IPS-20b (cell line): ENCODE measurements around the gene CTAGE9.

ENCODE experiments used
- H3K27ac ChIP-seq: one replicate; pipeline ENCODE4 v1.5.1; 2013; ENCODE audit warnings: low read length
- H3K27me3 ChIP-seq: 2 replicates; pipeline ENCODE4 v1.6.1; 2013; ENCODE audit warnings: mild to moderate bottlenecking, low read length, inconsistent platforms; ENCODE audit not compliant: insufficient read depth
- H3K36me3 ChIP-seq: 2 replicates; pipeline ENCODE4 v1.6.1; 2013; ENCODE audit warnings: low read depth, mild to moderate bottlenecking, inconsistent platforms, low read length, moderate library complexity; ENCODE audit not compliant: insufficient read depth
- H3K4me1 ChIP-seq: 2 replicates; pipeline ENCODE4 v1.6.1; 2013; ENCODE audit warnings: mild to moderate bottlenecking, control low read depth, inconsistent platforms, low read length, moderate library complexity; ENCODE audit not compliant: insufficient read depth
- H3K4me3 ChIP-seq: 2 replicates; pipeline ENCODE4 v1.5.1; 2013; ENCODE audit warnings: mild to moderate bottlenecking, low read length, inconsistent platforms
- H3K9ac ChIP-seq: 2 replicates; pipeline ENCODE4 v1.6.1; 2013; ENCODE audit warnings: low read depth, mild to moderate bottlenecking, inconsistent platforms, low read length, moderate library complexity
- H3K9me3 ChIP-seq: 2 replicates; pipeline ENCODE4 v1.6.1; 2013; ENCODE audit warnings: mild to moderate bottlenecking, low read depth, low read length, inconsistent platforms; ENCODE audit not compliant: insufficient read depth

Gene CTAGE9

GRCh38 chr6:131688286-131688685, 22.5 kb downstream of the CTAGE9 start:
- H3K36me3 ChIP-seq, result no peaks in the 10 kb centered on the region
- H3K4me1 ChIP-seq, result peaks cover 7% of the 10 kb centered on the region; the same call in 1 of the 2 replicates
- H3K9ac ChIP-seq, result no peak overlapping the region
- no peaks in the 10 kb centered on the region for H3K9me3 ChIP-seq
- no peaks in the 10 kb centered on the region for H3K27me3 ChIP-seq
- H3K27ac ChIP-seq, result no peak overlapping the region
- no peak overlapping the region for H3K4me3 ChIP-seq

- Histone ChIP-seq H3K4me1 (0 out of 2 replicates have a peak, but pooled peaks cover 4% of the 10 kb centered on the region), H3K27ac (no peak overlapping the region), H3K27me3 (no peaks in the 10 kb centered on the region), H3K4me3 (no peak overlapping the region), H3K9ac (no peak overlapping the region), H3K36me3 (no peaks in the 10 kb centered on the region), H3K9me3 (no peaks in the 10 kb centered on the region)
Measured at GRCh38 chr6:131687022-131687421, 23.8 kb downstream of the CTAGE9 start.

GRCh38 chr6:131685266-131685780, 25.5 kb downstream of the CTAGE9 start:
- Histone ChIP-seq H3K4me3 (no peak overlapping the region), H3K4me1 (0 out of 2 replicates have a peak, but pooled peaks cover 4% of the 10 kb centered on the region), H3K27ac (no peak overlapping the region), H3K9me3 (no peaks in the 10 kb centered on the region), H3K9ac (no peak overlapping the region), H3K36me3 (no peaks in the 10 kb centered on the region), H3K27me3 (no peaks in the 10 kb centered on the region)

GRCh38 chr6:131683479-131683878, 27.3 kb downstream of the CTAGE9 start:
- no peak overlapping the region for H3K27ac ChIP-seq

GRCh38 chr6:131682442-131682841, 28.4 kb downstream of the CTAGE9 start:
- H3K4me1 ChIP-seq, result peaks cover 4% of the 10 kb centered on the region; the same call in 1 of the 2 replicates
- no peaks in the 10 kb centered on the region for H3K27me3 ChIP-seq
- H3K27ac ChIP-seq, result no peak overlapping the region
- no peak overlapping the region for H3K4me3 ChIP-seq
- H3K9ac ChIP-seq, result no peak overlapping the region
- H3K9me3 ChIP-seq, result no peaks in the 10 kb centered on the region
- H3K36me3 ChIP-seq, result no peaks in the 10 kb centered on the region

More at GRCh38 chr6:131683479-131683878, 27.3 kb downstream of the CTAGE9 start:
- H3K9ac ChIP-seq, result no peak overlapping the region
- peaks cover 7% of the 10 kb centered on the region; the same call in 1 of the 2 replicates for H3K4me1 ChIP-seq
- no peaks in the 10 kb centered on the region for H3K9me3 ChIP-seq
- H3K36me3 ChIP-seq, result no peaks in the 10 kb centered on the region
- H3K27me3 ChIP-seq, result no peaks in the 10 kb centered on the region
- H3K4me3 ChIP-seq, result no peak overlapping the region

GRCh38 chr6:131681585-131681984, 29.2 kb downstream of the CTAGE9 start:
- H3K36me3 ChIP-seq, result no peaks in the 10 kb centered on the region
- no peaks in the 10 kb centered on the region for H3K27me3 ChIP-seq
- no peak overlapping the region for H3K4me3 ChIP-seq
- H3K9ac ChIP-seq, result no peak overlapping the region
- peaks cover 4% of the 10 kb centered on the region; the same call in 1 of the 2 replicates for H3K4me1 ChIP-seq
- no peak overlapping the region for H3K27ac ChIP-seq
- H3K9me3 ChIP-seq, result no peaks in the 10 kb centered on the region

- Histone ChIP-seq H3K9me3 (no peaks in the 10 kb centered on the region), H3K36me3 (no peaks in the 10 kb centered on the region), H3K27me3 (no peaks in the 10 kb centered on the region), H3K27ac (no peak overlapping the region), H3K9ac (no peak overlapping the region), H3K4me3 (no peak overlapping the region), H3K4me1 (peaks cover 4% of the 10 kb centered on the region; the same call in 1 of the 2 replicates)
Measured at GRCh38 chr6:131680868-131681267, 29.9 kb downstream of the CTAGE9 start.

- H3K36me3 ChIP-seq, result no peaks in the 10 kb centered on the region
Measured at GRCh38 chr6:131678442-131678841, 32.4 kb downstream of the CTAGE9 start.

GRCh38 chr6:131673184-131673583, 37.6 kb downstream of the CTAGE9 start:
- Histone ChIP-seq H3K9ac (no peak overlapping the region), H3K27ac (no peak overlapping the region), H3K27me3 (no peaks in the 10 kb centered on the region), H3K4me1 (no peaks in the 10 kb centered on the region), H3K9me3 (no peaks in the 10 kb centered on the region), H3K36me3 (no peaks in the 10 kb centered on the region), H3K4me3 (no peak overlapping the region)

More at GRCh38 chr6:131678442-131678841, 32.4 kb downstream of the CTAGE9 start:
- Histone ChIP-seq H3K4me3 (no peak overlapping the region; the same call in 1 of the 2 replicates), H3K9ac (no peak overlapping the region), H3K4me1 (peaks cover 4% of the 10 kb centered on the region; the same call in 1 of the 2 replicates), H3K27me3 (no peaks in the 10 kb centered on the region), H3K27ac (no peak overlapping the region), H3K9me3 (no peaks in the 10 kb centered on the region)

- Histone ChIP-seq H3K27ac (no peak overlapping the region), H3K27me3 (no peaks in the 10 kb centered on the region), H3K4me1 (no peaks in the 10 kb centered on the region), H3K36me3 (no peaks in the 10 kb centered on the region), H3K9me3 (no peaks in the 10 kb centered on the region), H3K9ac (no peak overlapping the region), H3K4me3 (no peak overlapping the region)
Measured at GRCh38 chr6:131669891-131670290, 40.9 kb downstream of the CTAGE9 start.

- no peaks in the 10 kb centered on the region for H3K27me3 ChIP-seq
- peaks cover 5% of the 10 kb centered on the region; the same call in 1 of the 2 replicates for H3K9me3 ChIP-seq
- H3K4me1 ChIP-seq, result no peaks in the 10 kb centered on the region
- no peak overlapping the region for H3K27ac ChIP-seq
- no peak overlapping the region for H3K9ac ChIP-seq
- H3K36me3 ChIP-seq, result no peaks in the 10 kb centered on the region
- no peak overlapping the region for H3K4me3 ChIP-seq
Measured at GRCh38 chr6:131663578-131664165, 47.1 kb downstream of the CTAGE9 start.

GRCh38 chr6:131660195-131660594, 50.6 kb downstream of the CTAGE9 start:
- no peak overlapping the region for H3K27ac ChIP-seq
- no peaks in the 10 kb centered on the region for H3K4me1 ChIP-seq
- H3K9ac ChIP-seq, result no peak overlapping the region; the same call in 1 of the 2 replicates
- no peaks in the 10 kb centered on the region; the same call in 1 of the 2 replicates for H3K27me3 ChIP-seq
- H3K36me3 ChIP-seq, result no peaks in the 10 kb centered on the region
- H3K4me3 ChIP-seq, result no peak overlapping the region
- H3K9me3 ChIP-seq, result peaks cover 5% of the 10 kb centered on the region; the same call in 1 of the 2 replicates
